UCSD-AML1 (cell line): ENCODE results near the gene CPED1.
"Not testable (repeated sequence)": the region's sequence is repeated elsewhere in the genome, so short reads cannot be mapped to it uniquely, and the experiment has no call there.

Source experiments
- DNase-seq: peaks from one replicate; lab custom pipeline; 2025; ENCODE audit not compliant: unreplicated experiment; lab: John Stamatoyannopoulos, UW

CPED1 gene

GRCh38 chr7:121038717-121039509 is 50.4 kb downstream of the CPED1 start:
- no peak for DNase-seq

- no peak for DNase-seq
Measured at GRCh38 chr7:121039510-121039822, 51.0 kb downstream of the CPED1 start.

GRCh38 chr7:121039994-121040393 is 51.5 kb downstream of the CPED1 start:
- DNase-seq, result no peak

GRCh38 chr7:121041516-121042148 is 53.1 kb downstream of the CPED1 start:
- no peak for DNase-seq

- no peak for DNase-seq
Measured at GRCh38 chr7:121042195-121042594, 53.7 kb downstream of the CPED1 start.

GRCh38 chr7:121042899-121043298 is 54.4 kb downstream of the CPED1 start:
- no peak for DNase-seq

- DNase-seq, result no peak
Measured at GRCh38 chr7:121043314-121044234, 55.1 kb downstream of the CPED1 start.

- no peak for DNase-seq
Measured at GRCh38 chr7:121045090-121045489, 56.6 kb downstream of the CPED1 start.

- no peak for DNase-seq
Measured at GRCh38 chr7:121046009-121046408, 57.5 kb downstream of the CPED1 start.

GRCh38 chr7:121046893-121047468 is 58.5 kb downstream of the CPED1 start:
- DNase-seq, result no peak

- no peak for DNase-seq
Measured at GRCh38 chr7:121048195-121048594, 59.7 kb downstream of the CPED1 start.

GRCh38 chr7:121049028-121049791 is 60.7 kb downstream of the CPED1 start:
- DNase-seq, result no peak

GRCh38 chr7:121049897-121050296 is 61.4 kb downstream of the CPED1 start:
- DNase-seq, result no peak

GRCh38 chr7:121053219-121053618 is 64.7 kb downstream of the CPED1 start:
- no peak for DNase-seq

GRCh38 chr7:121054925-121055324 is 66.4 kb downstream of the CPED1 start:
- no peak for DNase-seq

GRCh38 chr7:121057878-121058277 is 69.4 kb downstream of the CPED1 start:
- DNase-seq, result no peak

- DNase-seq, result no peak
Measured at GRCh38 chr7:121058975-121059374, 70.5 kb downstream of the CPED1 start.

GRCh38 chr7:121059979-121060509 is 71.5 kb downstream of the CPED1 start:
- not testable (repeated sequence) for DNase-seq

- no peak for DNase-seq
Measured at GRCh38 chr7:121061677-121062582, 73.4 kb downstream of the CPED1 start.
